HepG2 (cell line): ENCODE results near the gene SERINC2. TPM values are rescaled to one million over a fixed set of nuclear protein-coding genes. Genes with fewer than 3 reads are reported as not detected.

Experiments
- BRCA1 ChIP-seq: sonication (generic); formaldehyde crosslinking; IDR thresholded peaks from 2 replicates; pipeline ENCODE4 v1.4.0; 2020; ENCODE audit warnings: missing genetic modification reagents
- BRF2 ChIP-seq: sonication (generic); formaldehyde crosslinking; IDR thresholded peaks from 2 replicates; pipeline ENCODE4 v1.8.1; 2022; ENCODE audit warnings: mild to moderate bottlenecking, missing genetic modification reagents
- CSRNP2 ChIP-seq: sonication (generic); formaldehyde crosslinking; conservative IDR thresholded peaks from 2 replicates; pipeline ENCODE4 v1.8.0; 2022; ENCODE audit warnings: low read depth, missing genetic modification reagents
- HNRNPL ChIP-seq: fragments of 200-400 bp; formaldehyde crosslinking; IDR thresholded peaks from 2 replicates; pipeline ENCODE4 v1.6.1; 2017; ENCODE audit warnings: mild to moderate bottlenecking, low read depth, low read length
- IKZF4 ChIP-seq: sonication (generic); formaldehyde crosslinking; IDR thresholded peaks from 2 replicates; pipeline ENCODE4 v1.5.1; 2020; ENCODE audit warnings: borderline replicate concordance, mild to moderate bottlenecking, low read depth, missing genetic modification reagents; ENCODE audit errors: not compliant biosample characterization
- JUND ChIP-seq: sonication (generic); formaldehyde crosslinking; IDR thresholded peaks from 2 replicates; pipeline ENCODE4 v1.8.0; 2022; ENCODE audit warnings: mild to moderate bottlenecking, missing genetic modification reagents
- KDM5B ChIP-seq: sonication (generic); formaldehyde crosslinking; IDR thresholded peaks from 2 replicates; pipeline ENCODE4 v1.4.0; 2020; ENCODE audit warnings: missing genetic modification reagents, mild to moderate bottlenecking, borderline replicate concordance
- MIER3 ChIP-seq: IDR thresholded peaks from 2 replicates; pipeline ENCODE4 v1.6.1; 2016; ENCODE audit warnings: missing compliant biosample characterization, borderline replicate concordance
- PAXIP1 ChIP-seq: sonication (generic); formaldehyde crosslinking; conservative IDR thresholded peaks from 2 replicates; pipeline ENCODE4 v1.4.0; 2020; ENCODE audit warnings: mild to moderate bottlenecking, missing genetic modification reagents, moderate library complexity
- POLR2AphosphoS5 ChIP-seq: IDR thresholded peaks from 2 replicates; pipeline ENCODE4 v1.6.1; 2012; ENCODE audit warnings: low read depth, low read length
- RFXAP ChIP-seq: sonication (generic); formaldehyde crosslinking; IDR thresholded peaks from 2 replicates; pipeline ENCODE4 v1.4.0; 2020; ENCODE audit warnings: missing genetic modification reagents, borderline replicate concordance
- ZEB1 ChIP-seq: IDR thresholded peaks from 2 replicates; pipeline ENCODE4 v1.6.1; 2012; ENCODE audit warnings: mild to moderate bottlenecking, low read depth, inconsistent platforms; ENCODE audit not compliant: insufficient replicate concordance
- ZMAT5 ChIP-seq: sonication (generic); formaldehyde crosslinking; IDR thresholded peaks from 2 replicates; pipeline ENCODE4 v1.5.0; 2020; ENCODE audit warnings: mild to moderate bottlenecking, low read depth, missing genetic modification reagents, borderline replicate concordance
- ZNF235 ChIP-seq: sonication (generic); formaldehyde crosslinking; IDR thresholded peaks from 2 replicates; pipeline ENCODE4 v1.8.1; 2023; ENCODE audit warnings: mild to moderate bottlenecking, missing genetic modification reagents, borderline replicate concordance
- polyA plus RNA-seq, 8 experiments: library from polyadenylated mRNA; depleted of rRNA in 3 of 8; stranded (reverse) in 7 of 8; unstranded in 1 of 8; fragments of >200 nt; fragmentation: Illumina TruSeq in 4 of 8; extraction: Trizol in 4 of 8; gene quantifications; 2 replicates each; pipeline versions ENCODE4 v1.2.1 to v1.2.3, GENCODE V29; 2011 to 2016; ENCODE audit warnings: low read depth in 4 of 8, missing spikeins in 1 of 8, mixed read lengths in 1 of 8; ENCODE audit not compliant: insufficient read depth in 1 of 8
- total RNA-seq, 5 experiments: library from RNA; depleted of rRNA; stranded (reverse); fragments of >200 nt; fragmentation: Illumina TruSeq; extraction: Trizol; gene quantifications; 2 replicates each; pipeline ENCODE4 v1.2.3, GENCODE V29; 2016; ENCODE audit warnings: low read depth in 1 of 5
- TF ChIP-seq, protein P1 (sequence below): sonication (generic); formaldehyde crosslinking; IDR thresholded peaks from 2 replicates; pipeline ENCODE4 v1.4.0; 2020; ENCODE audit warnings: missing genetic modification reagents, borderline replicate concordance
- TF ChIP-seq, protein P2 (sequence below): sonication (generic); formaldehyde crosslinking; IDR thresholded peaks from 2 replicates; pipeline ENCODE4 v1.8.0; 2022; ENCODE audit warnings: missing genetic modification reagents, mild to moderate bottlenecking, borderline replicate concordance
- TF ChIP-seq, protein P3 (sequence below): sonication (generic); formaldehyde crosslinking; IDR thresholded peaks from 2 replicates; pipeline ENCODE4 v1.4.0; 2020; ENCODE audit warnings: missing genetic modification reagents

SERINC2 gene
- total and polyA plus RNA-seq, 2 of the 13 experiments (the other 11 are each of a cell fraction or from before 2014, with no cell fraction given), result 4.8 to 126 TPM

- TF ChIP-seq, protein P1, sequence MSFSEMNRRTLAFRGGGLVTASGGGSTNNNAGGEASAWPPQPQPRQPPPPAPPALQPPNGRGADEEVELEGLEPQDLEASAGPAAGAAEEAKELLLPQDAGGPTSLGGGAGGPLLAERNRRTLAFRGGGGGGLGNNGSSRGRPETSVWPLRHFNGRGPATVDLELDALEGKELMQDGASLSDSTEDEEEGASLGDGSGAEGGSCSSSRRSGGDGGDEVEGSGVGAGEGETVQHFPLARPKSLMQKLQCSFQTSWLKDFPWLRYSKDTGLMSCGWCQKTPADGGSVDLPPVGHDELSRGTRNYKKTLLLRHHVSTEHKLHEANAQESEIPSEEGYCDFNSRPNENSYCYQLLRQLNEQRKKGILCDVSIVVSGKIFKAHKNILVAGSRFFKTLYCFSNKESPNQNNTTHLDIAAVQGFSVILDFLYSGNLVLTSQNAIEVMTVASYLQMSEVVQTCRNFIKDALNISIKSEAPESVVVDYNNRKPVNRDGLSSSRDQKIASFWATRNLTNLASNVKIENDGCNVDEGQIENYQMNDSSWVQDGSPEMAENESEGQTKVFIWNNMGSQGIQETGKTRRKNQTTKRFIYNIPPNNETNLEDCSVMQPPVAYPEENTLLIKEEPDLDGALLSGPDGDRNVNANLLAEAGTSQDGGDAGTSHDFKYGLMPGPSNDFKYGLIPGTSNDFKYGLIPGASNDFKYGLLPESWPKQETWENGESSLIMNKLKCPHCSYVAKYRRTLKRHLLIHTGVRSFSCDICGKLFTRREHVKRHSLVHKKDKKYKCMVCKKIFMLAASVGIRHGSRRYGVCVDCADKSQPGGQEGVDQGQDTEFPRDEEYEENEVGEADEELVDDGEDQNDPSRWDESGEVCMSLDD (CRISPR knock-in tag), result no peak
- no peak for TF ChIP-seq ZNF235 (CRISPR knock-in tag)
- no peak for TF ChIP-seq BRCA1 (CRISPR knock-in tag)
- TF ChIP-seq BRF2 (CRISPR knock-in tag), result no peak
- TF ChIP-seq ZMAT5, result no peak
- TF ChIP-seq, protein P2, sequence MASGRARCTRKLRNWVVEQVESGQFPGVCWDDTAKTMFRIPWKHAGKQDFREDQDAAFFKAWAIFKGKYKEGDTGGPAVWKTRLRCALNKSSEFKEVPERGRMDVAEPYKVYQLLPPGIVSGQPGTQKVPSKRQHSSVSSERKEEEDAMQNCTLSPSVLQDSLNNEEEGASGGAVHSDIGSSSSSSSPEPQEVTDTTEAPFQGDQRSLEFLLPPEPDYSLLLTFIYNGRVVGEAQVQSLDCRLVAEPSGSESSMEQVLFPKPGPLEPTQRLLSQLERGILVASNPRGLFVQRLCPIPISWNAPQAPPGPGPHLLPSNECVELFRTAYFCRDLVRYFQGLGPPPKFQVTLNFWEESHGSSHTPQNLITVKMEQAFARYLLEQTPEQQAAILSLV, result no peak
- TF ChIP-seq PAXIP1 (CRISPR knock-in tag), result peak; percentile 61
- TF ChIP-seq KDM5B (CRISPR knock-in tag), result no peak
- peak; percentile 54 for TF ChIP-seq IKZF4
- no peak for TF ChIP-seq MIER3 (CRISPR knock-in tag)
- no peak for TF ChIP-seq JUND
- TF ChIP-seq POLR2AphosphoS5, result 0 out of 2 replicates have a peak, but pooled peaks have one; percentile 25
- no peak for TF ChIP-seq HNRNPL
- TF ChIP-seq, protein P3, sequence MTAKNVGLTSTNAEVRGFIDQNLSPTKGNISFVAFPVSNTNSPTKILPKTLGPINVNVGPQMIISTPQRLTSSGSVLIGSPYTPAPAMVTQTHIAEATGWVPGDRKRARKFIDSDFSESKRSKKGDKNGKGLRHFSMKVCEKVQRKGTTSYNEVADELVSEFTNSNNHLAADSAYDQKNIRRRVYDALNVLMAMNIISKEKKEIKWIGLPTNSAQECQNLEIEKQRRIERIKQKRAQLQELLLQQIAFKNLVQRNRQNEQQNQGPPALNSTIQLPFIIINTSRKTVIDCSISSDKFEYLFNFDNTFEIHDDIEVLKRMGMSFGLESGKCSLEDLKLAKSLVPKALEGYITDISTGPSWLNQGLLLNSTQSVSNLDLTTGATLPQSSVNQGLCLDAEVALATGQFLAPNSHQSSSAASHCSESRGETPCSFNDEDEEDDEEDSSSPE (CRISPR knock-in tag), result no peak
- TF ChIP-seq CSRNP2, result no peak
- TF ChIP-seq RFXAP (CRISPR knock-in tag), result 0 out of 2 replicates have a peak, but pooled peaks have one; percentile 4
- no peak for TF ChIP-seq ZEB1
Observed at GRCh38 chr1:31441073-31441472, 28.1 kb downstream of the SERINC2 start (continued).
